Thoracic aorta (tissue), 2 donors: ENCODE data around the gene LURAP1L. TPM values are rescaled to one million over a fixed set of nuclear protein-coding genes. Genes with fewer than 3 reads are reported as not detected.

Source experiments
- ATAC-seq: fragments of 150-250 bp; one replicate; pipeline ENCODE4 v1.8.0; 2017; ENCODE audit warnings: low read depth; ENCODE audit not compliant: insufficient number of reproducible peaks, low FRiP score
- DNase-seq: peaks from one replicate; pipeline ENCODE4 v3.0.0-alpha.2; 2020; ENCODE audit warnings: low spot score
- H3K27ac ChIP-seq, 2 donors: fragments of 200-600 bp; sonication (generic); 1 replicate in 1 of 2; 2 replicates in 1 of 2; pipeline ENCODE4 v1.5.1; 2016; ENCODE audit warnings: mild to moderate bottlenecking in 2 of 2, moderate library complexity in 2 of 2
- H3K27me3 ChIP-seq: fragments of 200-600 bp; sonication (generic); replicated peaks from 2 replicates; pipeline ENCODE4 v1.6.0; 2016; ENCODE audit warnings: mild to moderate bottlenecking; ENCODE audit not compliant: insufficient read depth
- H3K36me3 ChIP-seq: fragments of 200-600 bp; sonication (generic); one replicate; pipeline ENCODE4 v1.5.1; 2016
- H3K4me1 ChIP-seq, 2 donors: fragments of 200-600 bp; sonication (generic); 1 replicate in 1 of 2; 2 replicates in 1 of 2; pipeline versions ENCODE4 v1.5.1 to v1.6.0; 2016; ENCODE audit warnings: low read depth in 2 of 2, mild to moderate bottlenecking in 1 of 2; ENCODE audit not compliant: control insufficient read depth in 1 of 2
- H3K4me3 ChIP-seq: fragments of 200-600 bp; sonication (generic); 2 replicates; pipeline ENCODE4 v1.5.1; 2016; ENCODE audit warnings: mild to moderate bottlenecking
- H3K9me3 ChIP-seq: fragments of 200-600 bp; sonication (generic); 2 replicates; pipeline ENCODE4 v1.5.1; 2016
- total RNA-seq, 2 donors: library from RNA; depleted of rRNA; stranded (reverse); fragments of >200 nt; gene quantifications; one replicate each; pipeline versions ENCODE4 v1.1.0 to v1.2.3, GENCODE V29; 2016
- TF ChIP-seq, protein P1 (sequence below): fragments of 200-600 bp; sonication (generic); IDR thresholded peaks from one replicate; pipeline ENCODE4 v1.5.1; 2019; ENCODE audit warnings: antibody characterized with exemption

Gene LURAP1L
- total RNA-seq, 2 donors from 2014 or later, result 10.3 to 14.7 TPM

DNA sequence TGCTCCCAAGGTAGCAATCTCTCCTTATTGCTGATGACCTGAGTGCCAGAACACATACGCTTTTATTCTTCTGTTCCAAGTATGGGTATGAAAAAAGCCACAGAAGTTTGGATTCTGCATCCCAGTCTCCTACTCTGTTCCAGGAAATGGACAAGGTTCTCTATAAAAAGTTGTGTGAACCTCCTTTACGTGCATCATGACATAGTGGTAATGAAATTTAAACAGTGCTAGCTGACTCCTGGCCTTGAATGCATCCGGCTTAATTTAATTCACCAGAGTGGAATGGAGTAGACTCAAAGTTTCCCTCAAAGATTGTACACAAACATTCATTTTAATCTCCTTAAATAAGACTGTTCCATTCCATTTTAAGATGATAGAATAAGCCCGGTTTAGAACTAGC lies 68.9 kb downstream of the LURAP1L start:
- no peaks in the 10 kb centered on the region for H3K36me3 ChIP-seq
- H3K9me3 ChIP-seq, result no peaks in the 10 kb centered on the region
- DNase-seq (no peak), ATAC-seq (no peak)
- H3K4me3 ChIP-seq, result no peak overlapping the region
- H3K27me3 ChIP-seq, result no peaks in the 10 kb centered on the region
- no peaks in the 10 kb centered on the region for H3K4me1 ChIP-seq
- TF ChIP-seq, protein P1, sequence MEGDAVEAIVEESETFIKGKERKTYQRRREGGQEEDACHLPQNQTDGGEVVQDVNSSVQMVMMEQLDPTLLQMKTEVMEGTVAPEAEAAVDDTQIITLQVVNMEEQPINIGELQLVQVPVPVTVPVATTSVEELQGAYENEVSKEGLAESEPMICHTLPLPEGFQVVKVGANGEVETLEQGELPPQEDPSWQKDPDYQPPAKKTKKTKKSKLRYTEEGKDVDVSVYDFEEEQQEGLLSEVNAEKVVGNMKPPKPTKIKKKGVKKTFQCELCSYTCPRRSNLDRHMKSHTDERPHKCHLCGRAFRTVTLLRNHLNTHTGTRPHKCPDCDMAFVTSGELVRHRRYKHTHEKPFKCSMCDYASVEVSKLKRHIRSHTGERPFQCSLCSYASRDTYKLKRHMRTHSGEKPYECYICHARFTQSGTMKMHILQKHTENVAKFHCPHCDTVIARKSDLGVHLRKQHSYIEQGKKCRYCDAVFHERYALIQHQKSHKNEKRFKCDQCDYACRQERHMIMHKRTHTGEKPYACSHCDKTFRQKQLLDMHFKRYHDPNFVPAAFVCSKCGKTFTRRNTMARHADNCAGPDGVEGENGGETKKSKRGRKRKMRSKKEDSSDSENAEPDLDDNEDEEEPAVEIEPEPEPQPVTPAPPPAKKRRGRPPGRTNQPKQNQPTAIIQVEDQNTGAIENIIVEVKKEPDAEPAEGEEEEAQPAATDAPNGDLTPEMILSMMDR, result no peak
- no peak overlapping the region for H3K27ac ChIP-seq

DNA sequence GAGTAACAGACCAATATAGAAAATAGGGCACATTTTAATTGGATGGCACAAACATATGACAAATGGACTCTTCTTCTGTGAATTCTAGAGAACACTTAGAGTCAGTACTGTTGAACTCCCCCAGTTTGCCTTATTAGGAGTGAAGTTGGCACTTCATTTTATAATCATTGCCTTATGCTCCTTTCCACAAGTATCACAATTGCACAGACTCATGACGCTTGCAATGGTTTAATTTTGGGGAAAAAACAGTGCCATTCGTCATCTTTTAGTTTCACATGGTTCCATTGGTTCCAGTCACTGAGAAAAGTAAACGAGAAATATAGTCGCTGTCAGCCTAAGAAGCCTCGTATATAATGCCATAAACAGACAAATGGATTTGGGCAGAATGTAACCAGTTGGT lies 71.2 kb downstream of the LURAP1L start:
- Histone ChIP-seq H3K36me3 (no peaks in the 10 kb centered on the region), H3K27ac (no peak overlapping the region), H3K4me1 (peaks cover 0 to 5% of the 10 kb centered on the region in 2 donors), H3K27me3 (no peaks in the 10 kb centered on the region), H3K9me3 (no peaks in the 10 kb centered on the region), H3K4me3 (no peak overlapping the region)
- DNase-seq (no peak), ATAC-seq (no peak)
- TF ChIP-seq, protein P1, result no peak

DNA sequence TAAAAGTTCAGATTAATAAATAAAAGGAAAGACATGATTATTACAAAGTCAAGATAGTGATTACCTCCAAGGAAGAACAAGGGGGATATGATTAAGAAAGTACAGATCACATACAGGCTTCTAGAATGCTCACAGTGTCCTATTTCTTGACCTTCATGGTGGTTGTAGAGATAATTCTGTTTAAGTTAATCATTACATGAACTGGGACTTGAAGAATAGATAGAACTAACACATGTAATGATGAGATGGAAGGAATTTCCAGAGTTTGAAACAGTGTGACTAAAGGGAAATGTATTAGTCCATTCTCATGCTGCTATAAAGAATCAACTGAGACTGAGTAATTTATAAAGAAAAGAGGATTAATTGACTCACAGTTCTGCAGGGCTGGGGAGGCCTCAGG lies 72.7 kb downstream of the LURAP1L start:
- H3K9me3 ChIP-seq, result no peaks in the 10 kb centered on the region
- ATAC-seq (no peak), DNase-seq (no peak)
- no peak overlapping the region for H3K27ac ChIP-seq
- H3K27me3 ChIP-seq, result no peaks in the 10 kb centered on the region
- H3K4me1 ChIP-seq, result peaks cover 0 to 5% of the 10 kb centered on the region in 2 donors
- no peak overlapping the region for H3K4me3 ChIP-seq
- TF ChIP-seq, protein P1, result no peak
- no peaks in the 10 kb centered on the region for H3K36me3 ChIP-seq

DNA sequence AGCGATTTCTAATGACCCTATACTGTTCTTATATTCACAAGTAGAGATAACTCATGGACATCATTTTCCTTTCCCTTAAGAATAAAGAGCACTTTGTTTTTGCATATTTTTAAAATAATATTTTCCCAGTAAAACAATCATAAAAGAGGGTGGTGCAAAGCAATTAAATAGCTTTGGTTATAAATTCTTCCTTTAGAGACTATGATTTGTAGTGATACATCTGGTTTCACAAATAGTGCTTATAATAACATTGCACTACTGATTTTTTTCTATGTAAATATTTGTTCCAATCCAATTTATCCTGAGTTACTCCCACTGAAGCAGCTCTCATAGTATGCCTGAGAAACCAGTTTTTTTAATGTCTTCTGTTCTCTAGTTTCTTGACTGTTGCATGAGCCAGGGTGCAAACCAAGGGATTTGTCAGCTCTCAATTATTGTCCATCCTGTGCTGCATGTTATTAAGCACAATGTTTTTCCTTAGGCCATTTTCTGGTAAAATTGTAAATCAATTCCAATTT lies 74.7 kb downstream of the LURAP1L start:
- no peak overlapping the region for H3K27ac ChIP-seq
- H3K9me3 ChIP-seq, result no peaks in the 10 kb centered on the region
- H3K27me3 ChIP-seq, result no peaks in the 10 kb centered on the region
- ATAC-seq, result no peak
- DNase-seq, result no peak
- TF ChIP-seq, protein P1, result no peak
- H3K4me3 ChIP-seq, result no peak overlapping the region
- peaks cover 0 to 5% of the 10 kb centered on the region in 2 donors for H3K4me1 ChIP-seq
- H3K36me3 ChIP-seq, result no peaks in the 10 kb centered on the region

- no peak overlapping the region for H3K27ac ChIP-seq
- H3K9me3 ChIP-seq, result no peaks in the 10 kb centered on the region
- no peaks in the 10 kb centered on the region for H3K27me3 ChIP-seq
- TF ChIP-seq, protein P1, result no peak
- ATAC-seq (no peak), DNase-seq (no peak)
- no peaks in the 10 kb centered on the region for H3K36me3 ChIP-seq
- H3K4me3 ChIP-seq, result no peak overlapping the region
- peaks cover 0 to 5% of the 10 kb centered on the region in 2 donors for H3K4me1 ChIP-seq
Observed at GRCh38 chr9:12851341-12852090, 76.7 kb downstream of the LURAP1L start.
